ENCODE measurements around the gene GRID1. TPM values are rescaled to one million over a fixed set of nuclear protein-coding genes. Genes with fewer than 3 reads are reported as not detected.

GRID1 gene
- total and polyA plus RNA-seq, 10 of the 15 experiments (the other 5 are each of a cell fraction or from before 2014, with no cell fraction given), result 0.04 to 0.62 (median 0.08) TPM; not detected in 5

- TF ChIP-seq SKIL (IDR thresholded peaks at IDR 0.05; ENCODE audit: low read depth, poor library complexity, severe bottlenecking) (no peak), POLR2AphosphoS5 (IDR thresholded peaks at IDR 0.05; ENCODE audit: low read length) (no peak), NFYB (IDR thresholded peaks at IDR 0.05; ENCODE audit: insufficient read depth, low read depth, low read length) (no peak)
Measured at GRCh38 chr10:85781404-85781803, 585.2 kb downstream of the GRID1 start (continued).

- POLR2A ChIA-PET, result no interaction called here
- FAIRE-seq (no peak), ATAC-seq (no peak), DNase-seq (ENCODE audit: low read depth, low spot score) (no peak)
- 0% methylated on average over 2 of the region's 2 CpGs for WGBS (ENCODE audit: insufficient coverage, insufficient replicate concordance, low lambda C conversion rate, missing lambda C conversion rate)
- H4K20me1 ChIP-seq (ENCODE audit: control insufficient read depth, insufficient read depth), result no peaks in the 10 kb centered on the region
- no peak overlapping the region for H3K9ac ChIP-seq (ENCODE audit: control insufficient read depth, insufficient read depth, low read length)
- RAD21 ChIA-PET (ENCODE audit: unreplicated experiment), result no interaction called here
- H3K4me3 ChIP-seq, result no peak overlapping the region
- intact Hi-C loops (cut with micrococcal nuclease; ENCODE audit: unreplicated experiment), result no loop called here
- no peaks in the 10 kb centered on the region for H3K9me3 ChIP-seq (replicated peaks; ENCODE audit: control insufficient read depth, insufficient read depth, low read length)
- no peaks in the 10 kb centered on the region for H3K36me3 ChIP-seq (ENCODE audit: control insufficient read depth in 2 of 2, insufficient read depth in 2 of 2, low read length in 1 of 2)
- TF ChIP-seq YBX1 (IDR thresholded peaks at IDR 0.05) (no peak), HDGF (IDR thresholded peaks at IDR 0.05) (no peak), STAT3 (IDR thresholded peaks at IDR 0.05; ENCODE audit: low read depth, low read length) (no peak), NKRF (conservative IDR thresholded peaks at IDR 0.05) (no peak), LARP7 (IDR thresholded peaks at IDR 0.05) (no peak), CHD4 (IDR thresholded peaks at IDR 0.05) (no peak), ELK1 (IDR thresholded peaks at IDR 0.05; ENCODE audit: low read depth, low read length) (no peak), POLR2A (IDR thresholded peaks at IDR 0.05; ENCODE audit: low read depth, low read length) (no peak)
- no peaks in the 10 kb centered on the region; a peak in 1 of 4 replicates for H3K27me3 ChIP-seq (replicated peaks in 1 of 2; ENCODE audit: control insufficient read depth in 2 of 2, insufficient read depth in 2 of 2, low read length in 1 of 2)
- H3K4me2 ChIP-seq (ENCODE audit: control insufficient read depth, insufficient read depth), result no peak overlapping the region
- BruUV-seq (replicated peaks), result no TSS peak
- CTCF ChIA-PET, result no interaction called here
- in situ Hi-C loops (cut with MboI), result no loop called here
- no peak overlapping the region for H3K27ac ChIP-seq (ENCODE audit: control insufficient read depth, insufficient read depth)
- no peaks in the 10 kb centered on the region for H3K4me1 ChIP-seq (ENCODE audit: control insufficient read depth, insufficient read depth, low read length)
- H3K79me2 ChIP-seq (ENCODE audit: control insufficient read depth, insufficient read depth, low read length), result no peaks in the 10 kb centered on the region
- H2AFZ ChIP-seq (ENCODE audit: control insufficient read depth, low read depth, low read length), result no peak overlapping the region
- SMC1A ChIA-PET (ENCODE audit: uncharacterized antibody, unreplicated experiment), result interaction anchor here (0.8 kb wide), 1 partner anchor 39 kb away, joined by 3 read pairs; no protein-coding TSS in a partner anchor
Measured at GRCh38 chr10:85778074-85778473, 588.5 kb downstream of the GRID1 start.
